ENCODE measurements around the gene EXOSC9. TPM values are rescaled to one million over a fixed set of nuclear protein-coding genes. Genes with fewer than 3 reads are reported as not detected.

Gene EXOSC9
- total RNA-seq, 2 donors from 2014 or later: 10.6 to 14.2 TPM

DNA sequence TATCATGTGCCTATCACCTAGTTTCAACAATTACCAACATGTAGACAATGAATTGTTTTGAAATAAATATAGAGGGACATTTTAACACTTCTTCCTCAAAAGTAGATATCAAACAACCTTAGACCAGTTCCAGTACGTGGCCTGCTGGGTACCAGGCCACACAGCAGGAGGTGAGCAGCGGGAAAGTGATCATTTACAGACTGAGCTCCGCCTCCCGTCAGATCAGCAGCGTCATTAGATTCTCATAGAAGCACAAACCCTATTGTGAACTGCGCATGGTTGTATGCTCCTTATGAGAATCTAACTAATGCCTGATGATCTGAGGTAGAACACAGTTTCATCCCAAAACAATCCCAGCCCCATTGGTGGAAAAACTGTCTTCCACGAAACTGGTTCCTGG is 62.7 kb downstream of the EXOSC9 start:
- Histone ChIP-seq H3K4me1 (no peaks in the 10 kb centered on the region), H3K9me3 (no peaks in the 10 kb centered on the region), H3K27ac (no peak overlapping the region), H3K27me3 (peaks cover 0 to 3% of the 10 kb centered on the region in 2 donors), H3K4me3 (no peak overlapping the region), H3K36me3 (replicated peaks in 1 of 2; ENCODE audit: insufficient read depth in 1 of 2, low read depth in 2 of 2) (peaks cover 0 to 6% of the 10 kb centered on the region in 2 donors)
- DNase-seq (no peak), ATAC-seq (no peak)
- no peak for TF ChIP-seq POLR2A (IDR thresholded peaks at IDR 0.05)
- TF ChIP-seq, protein P1, sequence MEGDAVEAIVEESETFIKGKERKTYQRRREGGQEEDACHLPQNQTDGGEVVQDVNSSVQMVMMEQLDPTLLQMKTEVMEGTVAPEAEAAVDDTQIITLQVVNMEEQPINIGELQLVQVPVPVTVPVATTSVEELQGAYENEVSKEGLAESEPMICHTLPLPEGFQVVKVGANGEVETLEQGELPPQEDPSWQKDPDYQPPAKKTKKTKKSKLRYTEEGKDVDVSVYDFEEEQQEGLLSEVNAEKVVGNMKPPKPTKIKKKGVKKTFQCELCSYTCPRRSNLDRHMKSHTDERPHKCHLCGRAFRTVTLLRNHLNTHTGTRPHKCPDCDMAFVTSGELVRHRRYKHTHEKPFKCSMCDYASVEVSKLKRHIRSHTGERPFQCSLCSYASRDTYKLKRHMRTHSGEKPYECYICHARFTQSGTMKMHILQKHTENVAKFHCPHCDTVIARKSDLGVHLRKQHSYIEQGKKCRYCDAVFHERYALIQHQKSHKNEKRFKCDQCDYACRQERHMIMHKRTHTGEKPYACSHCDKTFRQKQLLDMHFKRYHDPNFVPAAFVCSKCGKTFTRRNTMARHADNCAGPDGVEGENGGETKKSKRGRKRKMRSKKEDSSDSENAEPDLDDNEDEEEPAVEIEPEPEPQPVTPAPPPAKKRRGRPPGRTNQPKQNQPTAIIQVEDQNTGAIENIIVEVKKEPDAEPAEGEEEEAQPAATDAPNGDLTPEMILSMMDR (IDR thresholded peaks at IDR 0.05): no peak
- intact Hi-C loops (cut with DNase I): no loop called here
- WGBS, 2 donors: 74 to 81% methylated on average over 7 of the region's 7 CpGs

Other genes starting within 250 kb of the EXOSC9 start
- gene ANXA5, start 104.3 kb upstream of the EXOSC9 start, total RNA-seq: 100 to 1,000 TPM; 126 to 180 TPM
- gene SMIM43, start 36.2 kb upstream of the EXOSC9 start, total RNA-seq: not detected
- under 1 TPM; 0.33 to 0.52 TPM for gene CCNA2, start 22.6 kb downstream of the EXOSC9 start, total RNA-seq
- 10 to 100 TPM in 1 of 2 donors, 1 to 10 TPM in 1; 3.6 to 13.0 TPM for gene BBS7, start 69.2 kb downstream of the EXOSC9 start, total RNA-seq
- gene TRPC3, start 150.7 kb downstream of the EXOSC9 start, total RNA-seq: under 1 TPM in 1 of 2 donors, not detected in 1; 0.26 TPM